Large intestine (tissue), 3 donors: ENCODE measurements around the gene TPST2. TPM values are rescaled to one million over a fixed set of nuclear protein-coding genes. Genes with fewer than 3 reads are reported as not detected.

Experiments used
- DNase-seq, 2 donors: peaks; one replicate each; pipeline versions ENCODE4 v3.0.0 to v3.0.0-alpha.2; 2013
- H3K27ac ChIP-seq: one replicate; pipeline ENCODE4 v1.5.1; 2013; ENCODE audit warnings: low read length
- H3K27me3 ChIP-seq: 2 replicates; pipeline ENCODE4 v1.6.1; 2013; ENCODE audit warnings: low read length; ENCODE audit not compliant: control insufficient read depth, insufficient read depth
- H3K36me3 ChIP-seq: 2 replicates; pipeline ENCODE4 v1.6.1; 2013; ENCODE audit warnings: low read length; ENCODE audit not compliant: control insufficient read depth, insufficient read depth
- H3K4me1 ChIP-seq: one replicate; pipeline ENCODE4 v1.6.1; 2013; ENCODE audit warnings: low read length; ENCODE audit not compliant: control insufficient read depth, insufficient read depth
- H3K4me3 ChIP-seq: one replicate; pipeline ENCODE4 v1.5.1; 2013; ENCODE audit warnings: low read length
- H3K9me3 ChIP-seq: one replicate; pipeline ENCODE4 v1.6.1; 2013; ENCODE audit warnings: mild to moderate bottlenecking, low read depth, low read length, moderate library complexity; ENCODE audit not compliant: control insufficient read depth
- WGBS: methylation state at CpG from one replicate; pipeline ENCODE4 v1.1.5; 2013; ENCODE audit warnings: low lambda C conversion rate; ENCODE audit not compliant: insufficient coverage; 5-methylcytosine and 5-hydroxymethylcytosine counted together
- polyA plus RNA-seq: library from polyadenylated mRNA; unstranded; fragments of 120-200 nt; gene quantifications from one replicate; pipeline ENCODE4 v1.2.1, GENCODE V29; 2013

TPST2 gene
- polyA plus RNA-seq, 1 donor: 27.5 TPM

DNA sequence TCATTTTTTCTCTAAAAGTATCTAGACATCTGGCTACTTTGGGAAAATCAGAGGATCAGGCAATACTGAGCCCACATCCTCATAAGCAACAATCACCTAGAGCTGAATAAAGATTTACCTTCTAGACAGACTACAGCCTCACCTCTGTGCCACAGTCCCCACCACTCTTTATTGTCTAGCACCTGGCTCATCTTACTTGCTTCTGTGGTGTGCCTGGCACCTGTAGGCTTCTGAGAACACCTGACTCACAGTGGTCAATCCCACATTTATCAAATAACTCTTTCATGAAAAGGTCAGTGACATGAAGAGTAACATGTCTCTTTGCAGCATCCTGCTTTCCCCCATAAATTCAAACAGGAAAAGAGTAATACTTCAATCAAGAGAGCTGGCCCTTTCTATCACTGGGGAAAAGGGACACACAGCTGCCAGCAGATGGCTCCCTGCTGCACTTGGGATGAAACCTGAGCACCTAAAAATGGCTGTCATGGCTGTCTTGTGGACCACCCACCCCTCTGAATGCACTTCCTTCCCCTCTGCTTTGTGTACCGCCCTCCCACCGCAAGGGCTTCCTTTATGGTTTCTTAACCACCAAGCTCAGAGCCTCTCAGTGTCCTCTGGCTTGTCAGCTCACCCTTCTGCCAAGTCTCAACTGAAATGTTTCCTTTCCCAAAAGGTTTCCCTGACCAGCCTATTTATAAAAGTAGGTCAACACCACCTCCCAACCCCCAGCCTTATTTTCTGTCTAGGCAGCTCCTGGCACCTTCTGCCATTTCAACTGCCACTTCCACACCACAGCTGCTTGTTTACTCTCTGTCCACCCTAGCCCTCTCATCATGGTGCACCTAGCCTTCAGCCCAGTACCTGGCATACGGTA is 87.0 kb downstream of the TPST2 start:
- peak in 1 of 2 donors; percentile 23 for DNase-seq

DNA sequence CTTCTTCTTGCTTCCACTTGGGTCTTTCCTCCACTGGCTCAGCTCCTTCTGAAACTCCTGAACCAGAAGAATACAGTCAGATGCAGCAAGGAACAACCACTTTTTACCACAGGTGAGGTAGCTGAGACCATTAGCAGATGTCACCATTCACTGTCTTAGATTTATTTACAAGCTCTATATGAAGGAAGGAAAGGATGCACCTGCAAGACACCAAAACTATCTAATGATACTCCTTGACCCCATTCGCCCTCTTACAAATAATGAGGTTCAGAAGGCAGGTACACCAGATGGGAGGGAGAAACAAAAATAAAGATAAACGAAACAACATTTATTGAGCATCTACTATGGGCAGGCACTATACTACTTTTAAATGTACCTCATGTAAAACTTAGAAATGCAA is 87.9 kb downstream of the TPST2 start:
- WGBS: no CpG with 5 or more reads among the region's 2 CpGs
- no peaks in the 10 kb centered on the region for H3K27me3 ChIP-seq
- no peaks in the 10 kb centered on the region for H3K4me1 ChIP-seq
- H3K36me3 ChIP-seq: peaks cover 78% of the 10 kb centered on the region
- no peaks in the 10 kb centered on the region for H3K9me3 ChIP-seq
- no peak overlapping the region for H3K4me3 ChIP-seq
- no peak overlapping the region for H3K27ac ChIP-seq
- no peak for DNase-seq

More for the DNA sequence above, 87.0 kb downstream of the TPST2 start:
- Histone ChIP-seq H3K4me1 (no peaks in the 10 kb centered on the region), H3K9me3 (no peaks in the 10 kb centered on the region), H3K36me3 (peaks cover 80% of the 10 kb centered on the region), H3K27ac (no peak overlapping the region), H3K4me3 (no peak overlapping the region), H3K27me3 (no peaks in the 10 kb centered on the region)
- WGBS: no CpG with 5 or more reads among the region's 3 CpGs

GRCh38 chr22:26499188-26499703 is 90.7 kb downstream of the TPST2 start:
- H3K4me1 ChIP-seq: no peaks in the 10 kb centered on the region
- H3K36me3 ChIP-seq: peaks cover 76% of the 10 kb centered on the region
- H3K27ac ChIP-seq: no peak overlapping the region
- DNase-seq: no peak
- WGBS: 100% methylated on average over 1 of the region's 25 CpGs
- H3K27me3 ChIP-seq: no peaks in the 10 kb centered on the region
- H3K9me3 ChIP-seq: no peaks in the 10 kb centered on the region
- no peak overlapping the region for H3K4me3 ChIP-seq

GRCh38 chr22:26496456-26496855 is 93.5 kb downstream of the TPST2 start:
- WGBS: 80% methylated on average over 1 of the region's 4 CpGs
- Histone ChIP-seq H3K4me1 (no peaks in the 10 kb centered on the region), H3K4me3 (no peak overlapping the region), H3K27me3 (no peaks in the 10 kb centered on the region), H3K36me3 (peaks cover 76% of the 10 kb centered on the region), H3K9me3 (no peaks in the 10 kb centered on the region), H3K27ac (no peak overlapping the region)
- DNase-seq: no peak

- Histone ChIP-seq H3K27ac (no peak overlapping the region), H3K27me3 (no peaks in the 10 kb centered on the region), H3K4me1 (no peaks in the 10 kb centered on the region), H3K4me3 (no peak overlapping the region), H3K36me3 (peaks cover 77% of the 10 kb centered on the region), H3K9me3 (no peaks in the 10 kb centered on the region)
- DNase-seq: no peak
These were observed 95.4 kb downstream of the TPST2 start for GRCh38 chr22:26494506-26494905.

- Histone ChIP-seq H3K4me1 (no peaks in the 10 kb centered on the region), H3K27ac (no peak overlapping the region), H3K4me3 (no peak overlapping the region), H3K9me3 (no peaks in the 10 kb centered on the region), H3K27me3 (no peaks in the 10 kb centered on the region), H3K36me3 (peaks cover 86% of the 10 kb centered on the region)
- no peak for DNase-seq
- no CpG with 5 or more reads among the region's 9 CpGs for WGBS
These were observed 97.7 kb downstream of the TPST2 start for GRCh38 chr22:26492220-26492619.

DNA sequence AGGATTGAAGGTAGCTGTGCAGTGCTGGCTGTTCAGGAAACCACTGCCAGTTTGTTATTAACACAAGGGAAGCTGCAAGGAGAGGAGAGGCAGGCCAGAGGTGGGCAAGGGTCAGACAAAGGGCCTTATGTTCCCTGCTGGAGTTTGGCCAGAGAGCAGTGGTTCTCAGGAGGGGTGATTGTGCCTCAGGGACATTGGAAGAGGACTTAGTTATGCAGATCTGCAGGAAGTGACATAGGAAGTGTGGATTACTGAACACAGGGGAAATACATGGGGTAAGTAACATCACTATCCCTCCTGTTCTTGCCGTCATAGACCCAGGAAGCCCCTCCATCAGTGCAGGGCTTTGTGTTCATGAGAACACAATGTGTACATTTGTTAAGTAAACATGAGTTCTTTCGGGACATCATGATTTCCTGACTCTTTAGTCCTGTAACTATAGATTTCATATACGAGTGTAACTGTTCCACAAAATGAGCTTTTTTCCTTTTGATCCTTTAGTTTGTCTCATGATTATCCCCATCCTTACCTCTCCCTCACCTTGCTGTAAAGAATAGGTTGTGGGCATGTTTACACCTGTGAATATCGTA is 100.4 kb downstream of the TPST2 start:
- 53% methylated on average over 2 of the region's 4 CpGs for WGBS
- DNase-seq: peak in 1 of 2 donors; percentile 24
- Histone ChIP-seq H3K27ac (no peak overlapping the region), H3K9me3 (no peaks in the 10 kb centered on the region), H3K4me1 (peaks cover 5% of the 10 kb centered on the region), H3K4me3 (no peak overlapping the region), H3K27me3 (no peaks in the 10 kb centered on the region), H3K36me3 (peaks cover 68% of the 10 kb centered on the region)

GRCh38 chr22:26487996-26488395 is 101.9 kb downstream of the TPST2 start:
- peaks cover 53% of the 10 kb centered on the region for H3K36me3 ChIP-seq

GRCh38 chr22:26486394-26486793 is 103.5 kb downstream of the TPST2 start:
- no peaks in the 10 kb centered on the region for H3K27me3 ChIP-seq
- WGBS: 100% methylated on average over 1 of the region's 5 CpGs
- no peaks in the 10 kb centered on the region for H3K9me3 ChIP-seq
- no peak overlapping the region for H3K27ac ChIP-seq
- no peak for DNase-seq
- H3K4me1 ChIP-seq: peaks cover 13% of the 10 kb centered on the region
- no peak overlapping the region for H3K4me3 ChIP-seq
- H3K36me3 ChIP-seq: peaks cover 39% of the 10 kb centered on the region

More at GRCh38 chr22:26487996-26488395, 101.9 kb downstream of the TPST2 start:
- no peaks in the 10 kb centered on the region for H3K27me3 ChIP-seq
- H3K4me1 ChIP-seq: peaks cover 7% of the 10 kb centered on the region
- DNase-seq: no peak
- no peaks in the 10 kb centered on the region for H3K9me3 ChIP-seq
- WGBS: no CpG with 5 or more reads among the region's 3 CpGs
- H3K4me3 ChIP-seq: no peak overlapping the region
- no peak overlapping the region for H3K27ac ChIP-seq

GRCh38 chr22:26485806-26486390 is 104.0 kb downstream of the TPST2 start:
- WGBS: no CpG with 5 or more reads among the region's 3 CpGs
- Histone ChIP-seq H3K27ac (no peak overlapping the region), H3K36me3 (peaks cover 36% of the 10 kb centered on the region), H3K4me3 (no peak overlapping the region), H3K4me1 (peaks cover 14% of the 10 kb centered on the region), H3K27me3 (no peaks in the 10 kb centered on the region), H3K9me3 (no peaks in the 10 kb centered on the region)
- DNase-seq: no peak
